GM19372 (cell line): Measurements from ENCODE around the gene KRT72.

Experiments used
- ATAC-seq: cut with Tn5 transposase; IDR thresholded peaks from one replicate; pipeline ENCODE4 v1.9.1; 2021; ENCODE audit warnings: mild to moderate bottlenecking, low read depth, moderate library complexity; ENCODE audit not compliant: unreplicated experiment

KRT72 gene

DNA sequence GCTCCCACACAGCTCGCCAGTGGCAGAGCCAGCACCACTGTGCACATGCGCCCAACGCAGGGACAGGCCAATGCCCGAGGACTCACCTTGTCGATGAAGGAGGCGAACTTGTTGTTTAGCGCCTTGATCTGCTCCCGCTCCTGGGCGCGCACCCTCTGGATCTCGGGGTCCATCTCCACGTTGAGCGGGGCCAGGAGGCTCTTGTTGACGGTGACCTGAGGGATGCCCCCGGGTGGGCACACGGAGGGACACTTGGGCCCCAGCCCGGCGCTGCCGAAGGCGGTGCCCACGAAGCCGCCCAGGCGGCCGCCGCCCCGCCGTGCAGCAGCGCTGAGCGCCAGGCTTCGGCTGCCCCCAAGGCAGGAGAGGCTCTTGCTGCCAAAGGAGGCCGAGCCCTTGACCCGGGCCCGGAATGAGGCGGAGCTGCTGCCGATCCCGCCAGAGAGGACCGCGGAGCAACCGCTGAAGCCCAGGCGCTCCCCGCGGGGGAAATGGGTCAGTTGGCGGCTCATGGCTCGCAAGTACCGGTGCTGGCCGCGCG, at the start of gene KRT72:
KRT72 (minus strand) TSS at position 523 of the 541 bp plus-strand sequence; CDS start at position 512, 11 bp downstream.
- ATAC-seq = no peak

DNA sequence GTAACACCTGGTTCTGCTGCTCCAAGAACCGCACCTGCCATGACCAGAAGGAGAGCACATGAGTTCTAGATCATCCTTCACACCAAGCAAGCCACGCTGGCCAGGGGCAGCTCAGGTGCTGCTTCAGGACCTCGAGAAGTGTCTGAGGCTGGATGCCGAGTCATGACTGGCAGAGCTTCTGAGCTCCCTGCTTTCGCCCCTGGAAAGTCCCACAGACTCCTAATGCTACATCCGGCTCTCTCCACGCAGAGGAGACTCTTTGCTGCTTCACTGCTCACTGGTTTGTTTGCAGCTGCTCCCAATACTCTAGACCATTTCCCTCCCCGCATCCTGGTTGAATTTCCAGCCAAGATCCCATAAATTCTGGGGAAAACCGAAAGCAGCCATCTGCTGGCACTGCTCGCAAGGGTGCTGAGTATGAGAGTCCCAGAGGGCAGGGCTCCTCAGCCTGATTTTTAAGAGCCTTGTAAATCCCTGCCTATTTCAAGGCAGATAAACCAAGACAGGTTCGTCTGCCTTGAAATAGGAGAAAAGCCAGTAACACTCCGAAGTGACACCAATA, 49.3 kb upstream of the KRT72 start:
- ATAC-seq = no peak

DNA sequence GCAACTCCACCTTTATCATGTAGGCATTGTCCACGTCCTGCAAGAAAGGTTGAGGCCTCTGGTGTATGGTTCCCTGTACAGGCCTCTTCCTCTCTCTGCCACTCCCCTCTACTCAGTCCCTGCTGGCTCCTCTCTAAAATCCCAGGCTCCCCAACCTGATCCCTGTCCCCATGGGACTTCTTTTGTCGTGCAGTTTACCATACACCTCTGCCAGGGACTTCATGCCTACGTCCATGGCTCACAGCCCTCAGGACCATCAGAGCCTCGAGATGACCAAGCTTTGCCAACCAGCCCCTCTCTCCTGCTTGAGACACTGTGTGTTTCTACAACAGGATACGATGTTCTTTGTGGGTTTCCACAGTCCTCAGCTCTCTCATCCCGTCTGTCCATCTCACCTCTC, 47.8 kb upstream of the KRT72 start:
- ATAC-seq = no peak

DNA sequence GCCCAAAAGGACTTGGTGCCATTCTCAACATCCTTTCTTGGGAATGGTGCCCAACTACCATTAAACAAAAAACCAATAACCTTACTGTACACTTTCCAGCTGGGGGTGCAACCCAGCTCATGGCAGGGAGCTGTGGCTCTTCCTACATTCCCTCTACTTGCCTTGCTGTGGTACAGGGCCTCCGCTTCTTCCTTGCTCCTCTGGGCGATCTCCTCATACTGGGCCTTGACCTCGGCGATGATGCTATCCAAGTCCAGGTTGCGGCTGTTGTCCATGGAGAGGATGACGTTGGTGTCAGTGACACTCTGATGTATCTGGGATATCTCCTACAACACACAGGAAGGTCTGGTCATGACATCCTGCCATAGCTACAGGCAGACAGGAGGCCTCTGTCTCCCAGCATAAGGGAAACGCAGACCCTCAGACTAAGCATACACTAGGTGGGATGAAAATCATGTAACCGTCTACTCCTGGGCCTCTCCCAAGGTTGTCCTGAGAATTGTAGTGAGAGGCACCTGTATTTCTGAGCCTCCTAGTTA, 46.8 kb upstream of the KRT72 start:
- no peak for ATAC-seq

DNA sequence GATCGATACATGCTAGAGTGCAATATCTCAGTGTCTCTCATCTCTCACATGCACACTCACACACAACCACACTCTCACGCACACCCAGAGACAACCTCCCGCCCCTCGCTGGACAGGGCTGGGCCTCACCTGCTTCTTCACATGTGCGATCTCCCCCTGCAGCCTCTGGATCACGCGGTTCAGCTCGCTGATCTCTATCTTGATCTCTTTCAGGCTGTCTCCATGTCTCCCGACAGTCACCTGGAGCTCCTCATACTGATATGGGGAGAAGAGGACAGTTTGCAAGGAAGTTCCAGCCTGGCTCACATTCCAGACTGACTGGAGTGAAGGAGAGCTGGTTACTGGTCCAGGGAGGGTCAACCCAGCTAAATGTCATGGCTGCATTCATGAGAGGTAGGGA, 46.3 kb upstream of the KRT72 start:
- no peak for ATAC-seq

DNA sequence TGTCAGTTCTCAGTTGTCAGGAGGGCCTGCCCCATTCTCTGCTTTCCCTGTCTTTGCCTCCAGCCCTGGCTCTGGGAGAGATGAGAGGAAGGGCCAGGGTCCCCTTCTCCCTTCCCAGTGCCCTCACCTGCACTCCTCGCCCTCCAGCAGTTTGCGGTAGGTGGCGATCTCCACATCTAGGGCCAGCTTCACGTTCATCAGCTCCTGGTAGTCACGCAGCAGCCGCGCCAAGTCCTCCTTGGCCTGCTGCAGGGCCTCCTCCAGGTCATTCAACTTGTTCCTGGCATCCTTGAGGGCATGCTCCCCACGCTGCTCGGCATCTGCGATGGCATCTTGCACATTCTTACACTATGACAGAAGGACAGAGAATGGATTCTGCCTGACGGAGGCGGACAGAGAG, 45.4 kb upstream of the KRT72 start:
- ATAC-seq = no peak

DNA sequence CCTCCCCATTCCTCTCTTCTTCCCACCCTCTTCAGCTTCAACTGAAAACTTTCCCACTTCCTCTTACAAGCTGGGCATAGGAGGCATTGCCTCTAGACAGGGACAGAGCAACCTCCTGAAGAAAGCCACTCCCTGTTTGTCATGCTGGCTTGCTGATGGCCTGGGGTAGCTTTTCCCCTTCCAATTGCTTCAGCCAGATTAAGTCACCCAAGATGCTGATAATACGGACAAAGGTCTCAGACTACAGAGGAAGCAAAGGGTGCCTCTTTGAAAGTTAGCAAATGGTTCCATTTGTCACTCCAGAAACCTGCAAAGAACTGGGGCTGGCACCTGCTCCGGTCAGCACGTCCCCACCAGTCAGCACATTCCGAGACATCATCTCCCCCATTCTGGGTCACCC, 44.7 kb upstream of the KRT72 start:
- no peak for ATAC-seq

DNA sequence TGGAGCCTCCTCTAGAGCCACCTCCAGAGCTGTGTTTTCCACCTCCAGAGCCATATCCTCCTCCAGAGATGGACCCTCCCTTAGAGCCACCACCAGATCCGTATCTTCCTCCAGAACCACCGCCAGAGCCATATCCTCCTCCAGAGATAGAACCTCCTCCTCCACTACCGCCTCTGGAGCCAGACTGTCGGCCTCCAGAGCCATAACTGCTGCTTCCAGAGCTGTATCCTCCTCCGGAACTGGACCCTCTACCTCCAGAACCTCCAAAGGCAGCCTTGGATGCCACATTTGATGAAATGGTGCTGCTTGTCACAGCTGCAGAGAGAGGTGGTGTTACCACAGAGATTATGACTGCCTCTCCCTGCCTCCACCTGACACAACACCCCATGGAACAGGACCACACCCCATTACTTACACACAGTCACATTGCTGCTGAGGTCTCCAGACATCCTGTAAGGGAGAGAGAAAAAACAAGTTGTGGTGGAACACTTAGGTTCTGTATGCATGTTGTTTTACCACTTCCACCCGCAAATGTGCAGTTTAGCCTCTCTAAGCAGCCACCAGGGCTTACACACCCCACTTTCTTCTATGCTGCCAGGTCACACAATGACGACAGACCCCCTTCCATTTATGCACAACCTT, 44.0 kb upstream of the KRT72 start:
- no peak for ATAC-seq

DNA sequence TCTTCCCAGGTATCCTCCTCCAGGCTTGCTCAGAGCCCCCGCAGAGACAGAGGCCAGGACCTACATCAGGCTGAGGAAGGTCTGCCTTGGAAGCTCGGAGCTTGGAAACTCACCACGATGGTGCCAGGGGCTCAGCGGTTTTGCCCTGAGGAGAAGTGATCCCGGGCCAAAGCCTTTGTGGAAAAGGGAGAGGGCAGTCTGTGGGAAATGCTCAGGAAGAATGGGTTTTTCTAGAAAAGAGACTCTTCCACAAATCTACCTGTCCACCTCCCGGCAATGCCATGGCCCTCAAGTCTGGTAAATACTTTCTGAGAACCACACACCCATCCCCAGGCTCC, 42.8 kb upstream of the KRT72 start:
- no peak for ATAC-seq

DNA sequence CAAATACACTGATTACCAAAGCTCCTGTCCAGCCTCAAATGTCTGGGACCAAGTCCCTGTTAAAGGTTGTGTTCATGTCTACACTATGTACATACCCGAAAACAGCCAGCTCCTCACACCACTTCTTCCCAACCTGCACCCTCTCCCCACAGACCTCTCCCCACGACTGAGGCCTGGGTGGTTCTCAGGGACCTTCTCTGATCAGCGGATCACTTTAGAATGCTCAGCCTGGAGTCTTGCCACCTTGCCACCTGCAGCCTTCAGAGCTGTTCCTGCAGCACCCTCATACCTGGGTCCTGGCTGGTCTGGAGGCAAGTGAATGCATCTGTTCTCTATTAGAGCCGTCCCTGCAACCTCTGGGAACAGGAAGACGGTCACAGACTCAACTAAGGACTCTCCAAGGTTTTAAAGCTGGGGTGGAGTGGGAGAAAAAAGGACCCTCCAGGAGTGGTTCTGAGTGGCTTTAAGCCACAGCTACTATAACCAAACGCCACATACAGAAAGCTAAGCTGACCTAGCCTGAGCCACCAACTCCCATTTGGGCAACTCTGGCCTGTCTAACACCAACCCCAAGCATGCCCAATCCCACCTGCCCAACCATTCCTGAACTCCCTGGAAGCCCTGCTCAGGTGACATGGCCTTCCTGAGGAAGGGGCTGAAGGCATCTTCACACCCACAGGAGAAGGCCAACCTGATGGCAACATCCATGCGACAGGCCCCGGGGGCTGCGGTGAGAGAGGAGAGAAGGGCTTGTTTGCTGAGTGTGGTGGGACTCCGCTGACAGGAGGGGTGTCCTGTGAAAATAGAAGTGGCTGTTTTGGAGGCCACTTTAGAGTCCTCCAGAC, 42.2 kb upstream of the KRT72 start:
- ATAC-seq = no peak

DNA sequence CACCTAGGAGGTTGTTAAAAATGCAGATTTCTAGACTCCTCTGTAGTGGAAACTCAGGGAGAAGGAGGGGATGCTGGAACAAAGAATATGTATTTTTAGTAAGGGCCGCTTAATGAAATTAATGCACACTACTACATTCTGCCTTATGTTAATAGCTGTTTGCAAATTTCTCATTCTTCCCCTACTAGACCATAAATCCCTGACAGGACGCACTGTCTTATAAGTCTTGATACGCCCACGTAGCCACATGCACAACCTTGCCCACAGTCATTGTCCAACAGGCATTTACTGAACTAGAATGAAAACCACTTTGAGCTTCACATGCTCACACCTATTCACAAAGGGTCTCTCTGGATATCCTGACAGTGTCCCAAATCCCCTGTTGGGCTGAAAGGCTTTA, 40.2 kb upstream of the KRT72 start:
- no peak for ATAC-seq

DNA sequence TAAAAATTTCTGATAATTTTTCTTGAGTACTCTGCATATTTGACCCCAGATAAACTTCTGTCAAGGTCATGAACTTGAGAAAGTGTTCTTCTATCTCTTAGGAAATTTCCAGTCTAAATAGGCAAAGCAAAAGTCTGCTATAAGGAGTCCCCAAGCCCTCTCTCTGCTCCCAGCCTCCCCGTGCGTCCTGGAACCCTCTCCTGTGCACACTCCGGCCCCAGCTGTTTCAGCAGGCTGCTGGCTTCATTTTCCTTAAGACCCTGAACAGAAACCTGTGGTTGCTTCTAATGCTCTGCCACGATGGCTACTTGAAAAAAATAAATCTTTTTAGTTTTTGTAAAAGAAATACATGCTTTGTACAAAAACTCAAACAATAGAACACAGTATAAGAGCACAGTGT, 36.0 kb upstream of the KRT72 start:
- no peak for ATAC-seq

DNA sequence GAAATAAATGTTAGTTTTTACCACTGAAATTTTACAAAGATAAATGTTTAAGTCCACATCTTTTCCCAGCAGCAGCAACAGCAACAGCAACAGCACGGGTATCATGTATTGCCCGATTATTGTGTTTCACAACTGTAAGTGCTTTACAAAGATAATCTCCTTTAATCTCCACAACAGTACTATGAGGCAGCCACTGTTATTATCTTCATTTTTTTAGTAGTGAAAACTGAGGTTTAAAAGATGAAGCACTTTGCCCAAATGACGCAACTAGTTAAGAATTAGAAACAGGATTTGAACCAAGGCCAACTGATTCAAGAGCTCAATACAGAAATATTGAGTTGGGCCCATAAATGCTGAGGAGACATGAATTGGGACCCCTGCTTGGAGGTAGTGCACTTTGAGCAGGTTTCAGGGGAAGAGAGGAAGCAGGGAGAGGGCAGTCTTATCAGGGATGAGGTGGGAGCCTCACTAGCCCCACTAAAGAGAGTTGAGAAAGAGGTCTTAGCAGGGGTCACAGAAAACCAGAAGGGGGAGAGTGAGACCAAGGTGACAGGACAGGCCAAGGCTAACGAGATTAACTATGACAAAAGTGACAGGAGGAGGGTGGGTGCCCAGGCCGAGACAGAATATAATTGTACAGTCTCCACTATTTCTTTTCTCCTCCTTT, 35.5 kb upstream of the KRT72 start:
- no peak for ATAC-seq

DNA sequence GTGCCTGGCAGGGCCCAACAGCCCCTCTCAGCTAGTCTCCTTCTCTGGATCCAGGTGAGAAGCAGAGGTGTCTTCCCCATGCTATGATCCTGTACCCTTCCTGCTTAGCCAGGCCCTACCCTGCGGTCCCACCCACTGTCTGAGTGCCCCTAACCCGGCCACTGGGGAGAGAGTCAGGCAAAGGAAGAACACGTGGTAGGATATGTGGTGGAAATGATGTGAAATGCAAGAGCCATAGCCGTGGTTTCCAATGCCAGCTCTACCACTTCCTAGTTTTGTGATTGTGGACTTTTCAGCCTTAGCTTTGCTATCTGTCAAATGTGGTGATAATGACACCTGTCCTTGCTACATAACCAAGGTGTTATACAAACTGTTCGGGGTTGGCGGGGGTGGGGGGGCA, 34.9 kb upstream of the KRT72 start:
- ATAC-seq = no peak

DNA sequence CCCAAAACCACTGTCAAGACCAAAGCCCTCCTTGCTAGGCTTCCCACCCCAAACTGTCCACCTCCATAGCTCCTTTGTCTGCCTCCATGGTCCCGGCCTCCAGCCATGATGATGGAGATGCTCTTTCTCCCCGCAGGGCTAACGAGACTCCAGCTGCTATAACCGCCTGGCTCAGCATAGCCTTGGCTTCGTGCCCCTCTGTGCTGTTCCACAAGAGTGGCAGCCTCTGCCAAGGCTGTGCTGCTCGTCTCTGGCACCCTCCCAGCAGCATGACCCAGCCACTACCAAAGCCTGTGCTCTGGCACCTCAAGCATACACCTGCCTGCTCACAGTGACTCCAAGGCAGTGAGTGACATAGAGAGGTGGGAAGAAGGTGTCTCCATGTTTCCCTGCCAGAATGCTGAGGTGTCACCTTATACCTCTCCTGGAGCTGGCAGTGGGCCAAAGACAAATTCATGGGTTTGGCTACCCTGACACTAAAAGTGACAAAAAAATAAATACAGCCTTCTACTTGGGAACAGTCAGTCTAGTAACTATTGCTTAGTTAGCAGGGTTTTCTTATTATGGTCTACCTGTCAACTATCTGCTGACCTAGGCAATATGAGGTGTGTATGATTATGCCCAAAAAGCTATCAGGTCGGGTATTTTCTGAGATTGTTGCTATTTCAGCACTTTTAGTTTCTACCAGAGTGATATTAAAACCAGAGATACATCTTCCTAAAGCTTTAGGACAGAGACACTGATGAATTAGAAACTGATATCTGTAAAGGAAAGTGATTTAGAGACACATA, 33.2 kb upstream of the KRT72 start:
- no peak for ATAC-seq

DNA sequence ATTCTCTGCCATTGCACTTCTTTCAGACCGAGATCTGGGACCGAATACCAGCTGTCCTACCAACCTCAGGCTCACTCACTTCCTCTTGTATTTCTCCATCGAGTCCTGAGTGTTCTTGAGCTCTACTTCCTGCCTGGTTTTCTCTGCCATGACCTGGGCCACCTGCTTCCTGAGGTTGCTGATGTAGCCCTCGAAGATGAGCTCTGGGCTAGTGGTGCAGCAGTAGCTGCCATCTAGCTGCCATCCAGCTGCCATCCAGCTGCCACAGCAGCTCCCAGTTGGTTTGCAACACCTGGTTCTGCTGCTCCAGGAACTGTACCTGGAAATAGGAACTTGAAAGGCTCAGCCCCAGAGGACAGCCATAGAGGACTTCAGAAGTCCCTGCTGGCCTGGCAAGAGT, 32.1 kb upstream of the KRT72 start:
- ATAC-seq = no peak

DNA sequence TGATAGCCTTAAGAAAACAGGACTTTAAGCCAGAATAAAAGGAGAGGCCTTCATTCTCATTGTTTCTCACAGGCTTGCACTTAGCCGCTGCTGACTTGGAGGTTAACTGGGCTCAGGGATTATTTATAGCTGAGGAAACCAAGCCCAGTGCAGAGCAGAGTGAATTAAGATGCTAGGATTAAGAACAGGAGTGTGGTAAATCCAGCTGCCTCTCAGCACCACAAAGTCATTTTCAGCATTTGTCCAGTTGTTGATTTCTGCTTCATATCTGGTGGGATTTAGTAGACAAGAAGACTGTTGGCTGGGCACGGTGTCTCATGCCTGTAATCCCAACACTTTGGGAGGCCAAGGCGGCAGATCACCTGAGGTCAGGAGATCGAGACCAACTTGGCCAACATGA, 31.4 kb upstream of the KRT72 start:
- no peak for ATAC-seq

DNA sequence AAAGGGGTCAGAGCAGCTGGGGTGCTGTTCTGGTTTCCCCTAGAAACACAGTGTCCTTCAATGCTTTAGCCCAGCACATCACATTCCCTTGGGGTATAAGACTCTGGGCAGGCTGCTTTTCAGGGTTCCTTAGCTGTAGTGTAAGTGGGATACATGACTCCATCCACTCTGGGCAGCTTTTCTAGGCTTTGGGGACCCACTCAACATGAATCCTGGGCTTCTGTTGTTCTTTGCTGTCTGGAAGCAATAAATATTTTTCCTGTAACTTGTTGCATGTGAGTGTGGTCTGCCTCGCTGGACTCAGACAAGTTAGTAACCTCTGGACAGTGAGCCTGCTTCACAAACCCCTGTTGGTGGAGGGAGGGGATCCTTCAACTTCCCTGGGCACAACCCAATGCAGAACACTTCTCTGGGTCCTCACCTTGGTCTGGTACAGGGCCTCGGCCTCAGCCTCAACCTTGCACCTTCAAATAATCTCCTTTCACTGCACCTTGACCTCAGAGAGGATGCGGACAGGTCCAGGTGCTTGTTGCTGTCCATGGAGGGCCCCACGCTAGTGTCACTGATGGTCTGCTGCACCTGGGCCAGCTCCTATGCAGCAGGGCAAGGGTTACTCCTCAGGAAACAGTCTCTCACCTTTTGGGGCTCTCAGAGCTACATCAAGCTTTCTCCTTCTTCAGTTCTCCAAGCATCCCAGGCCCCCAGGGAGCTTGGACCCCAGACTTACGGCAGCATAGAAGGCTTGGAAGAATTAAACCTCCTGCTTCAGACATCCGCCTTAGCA, 30.6 kb upstream of the KRT72 start:
- ATAC-seq = no peak

DNA sequence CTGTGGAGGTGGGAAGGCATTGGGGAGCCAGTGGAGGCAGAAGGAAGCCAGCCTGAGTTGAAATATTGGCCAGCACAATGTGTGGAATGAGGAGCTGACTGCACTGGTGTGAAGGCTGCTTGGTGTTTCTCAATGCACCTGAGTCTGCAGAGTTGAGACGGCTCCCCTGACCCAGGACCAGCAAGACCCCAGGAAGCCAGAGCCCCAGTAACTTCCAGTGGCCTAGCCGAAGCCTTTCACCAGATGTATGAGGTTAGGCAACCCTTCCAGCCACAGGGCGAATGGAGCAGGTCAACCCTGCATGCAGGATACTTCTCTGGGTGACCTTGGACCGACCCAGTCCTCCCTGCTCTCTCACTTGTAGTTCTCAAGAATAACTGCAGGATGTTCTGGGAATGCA, 30.0 kb upstream of the KRT72 start:
- no peak for ATAC-seq
